B cell (primary cell): ENCODE results near the gene CSMD2. TPM values are rescaled to one million over a fixed set of nuclear protein-coding genes. Genes with fewer than 3 reads are reported as not detected.

Source experiments
- ATAC-seq: fragments of 200-7000 bp; cut with Tn5 transposase; one replicate; pipeline ENCODE4 v1.10.0; 2021; ENCODE audit warnings: low read depth, mild to moderate bottlenecking, moderate number of reproducible peaks, moderate library complexity
- CTCF ChIA-PET: fragments of 350-600 bp; sonication (Branson Sonifier 250); formaldehyde crosslinking; loops from one replicate; lab custom pipeline; 2021; ENCODE audit warnings: antibody characterized with exemption, inconsistent platforms; lab: Charles Lee
- POLR2A ChIA-PET: fragments of 350-600 bp; sonication (Branson Sonifier 250); formaldehyde crosslinking; loops from one replicate; lab custom pipeline; 2021; ENCODE audit warnings: antibody characterized with exemption; lab: Charles Lee
- DNase-seq: peaks from one replicate; pipeline ENCODE4 v3.0.0; 2013
- H2AFZ ChIP-seq: 2 replicates; pipeline ENCODE4 v1.6.1; 2012; ENCODE audit warnings: mild to moderate bottlenecking, low read depth, low read length; ENCODE audit not compliant: insufficient read depth, poor library complexity, severe bottlenecking
- H3K27ac ChIP-seq, 2 donors: 1 replicate in 1 of 2; 2 replicates in 1 of 2; pipeline ENCODE4 v1.5.1; 2012 to 2013; ENCODE audit warnings: low read length in 2 of 2, mild to moderate bottlenecking in 2 of 2, moderate library complexity in 1 of 2
- H3K27me3 ChIP-seq, 4 experiments: fragments of 200-600 bp in 1 of 4; sonication (generic) in 1 of 4; replicated peaks in 1 of 4; 1 replicate in 2 of 4; 2 replicates in 2 of 4; pipeline versions ENCODE4 v1.6.1 to v1.7.0; 2013 to 2016; ENCODE audit warnings: low read length in 3 of 4, mild to moderate bottlenecking in 2 of 4, mixed read lengths in 1 of 4, moderate library complexity in 1 of 4; ENCODE audit not compliant: insufficient read depth in 4 of 4, control insufficient read depth in 3 of 4; ENCODE audit errors: control extremely low read depth in 1 of 4
- H3K36me3 ChIP-seq, 2 experiments: replicated peaks in 1 of 2; 1 replicate in 1 of 2; 2 replicates in 1 of 2; pipeline versions ENCODE4 v1.6.1 to v1.7.1; 2013; ENCODE audit warnings: low read length in 1 of 2; ENCODE audit not compliant: insufficient read depth in 2 of 2, control insufficient read depth in 1 of 2; ENCODE audit errors: control extremely low read depth in 1 of 2, extremely low read depth in 1 of 2
- H3K4me1 ChIP-seq, 2 donors: fragments of 200-600 bp in 1 of 2; sonication (generic) in 1 of 2; 1 replicate in 1 of 2; 2 replicates in 1 of 2; pipeline versions ENCODE4 v1.5.1 to v1.6.1; 2013 to 2017; ENCODE audit warnings: low read length in 2 of 2; ENCODE audit not compliant: control insufficient read depth in 2 of 2, insufficient read depth in 2 of 2
- H3K4me2 ChIP-seq: replicated peaks from 2 replicates; pipeline ENCODE3; 2012; ENCODE audit warnings: mild to moderate bottlenecking, low read depth, low read length; ENCODE audit not compliant: poor library complexity, severe bottlenecking
- H3K4me3 ChIP-seq, 5 experiments: fragments of 200-600 bp in 1 of 5; sonication (generic) in 1 of 5; 1 replicate in 3 of 5; 2 replicates in 2 of 5; pipeline versions ENCODE4 v1.5.1 to v1.7.0; 2011 to 2016; ENCODE audit warnings: low read length in 4 of 5, mild to moderate bottlenecking in 4 of 5, low read depth in 2 of 5, control low read depth in 1 of 5, moderate library complexity in 1 of 5; ENCODE audit not compliant: insufficient read depth in 1 of 5; ENCODE audit errors: control extremely low read depth in 1 of 5, extremely low read depth in 1 of 5
- H3K79me2 ChIP-seq: fragments of 200-600 bp; sonication (generic); one replicate; pipeline ENCODE4 v1.6.0; 2016; ENCODE audit warnings: low read length; ENCODE audit not compliant: control insufficient read depth, insufficient read depth
- H3K9ac ChIP-seq: fragments of 200-600 bp; sonication (generic); 2 replicates; pipeline ENCODE4 v1.6.1; 2017; ENCODE audit warnings: mild to moderate bottlenecking, low read length, moderate library complexity
- H3K9me3 ChIP-seq, 3 donors: one replicate each; pipeline versions ENCODE4 v1.6.1 to v1.7.1; 2013; ENCODE audit warnings: low read length in 2 of 3; ENCODE audit not compliant: control insufficient read depth in 2 of 3, insufficient read depth in 1 of 3; ENCODE audit errors: control extremely low read depth in 1 of 3
- H4K20me1 ChIP-seq: 2 replicates; pipeline ENCODE4 v1.6.0; 2012; ENCODE audit warnings: mild to moderate bottlenecking, low read length; ENCODE audit not compliant: insufficient read depth, control insufficient read depth, poor library complexity, severe bottlenecking
- H3K27ac Mint-ChIP-seq: one replicate; pipeline ENCODE4 v1.8.0; 2021; ENCODE audit warnings: mixed read lengths
- H3K27me3 Mint-ChIP-seq: one replicate; pipeline ENCODE4 v1.8.0; 2021; ENCODE audit warnings: mixed read lengths
- H3K4me1 Mint-ChIP-seq: one replicate; pipeline ENCODE4 v1.8.0; 2021; ENCODE audit warnings: mixed read lengths
- H3K4me3 Mint-ChIP-seq: one replicate; pipeline ENCODE4 v1.8.0; 2021; ENCODE audit warnings: mixed read lengths
- H3K9me3 Mint-ChIP-seq: one replicate; pipeline ENCODE4 v1.8.0; 2022; ENCODE audit warnings: mixed read lengths; ENCODE audit not compliant: insufficient read depth
- EZH2 ChIP-seq: IDR thresholded peaks from 2 replicates; pipeline ENCODE4 v1.6.1; 2012; ENCODE audit warnings: borderline replicate concordance, low read depth, mild to moderate bottlenecking, moderate library complexity, low read length; ENCODE audit not compliant: insufficient read depth, poor library complexity, severe bottlenecking
- WGBS: methylation state at CpG from one replicate; pipeline ENCODE4 v1.1.5; 2013; ENCODE audit warnings: missing lambda C conversion rate; ENCODE audit not compliant: insufficient coverage; 5-methylcytosine and 5-hydroxymethylcytosine counted together
- intact Hi-C: fragments of 100-400 bp; cut with micrococcal nuclease; formaldehyde crosslinking; loops from one replicate; pipeline ENCODE4 v1.10.0; 2022
- polyA plus RNA-seq: library from polyadenylated mRNA; depleted of rRNA; stranded (reverse); fragments of >200 nt; gene quantifications from 2 replicates; pipeline ENCODE4 v1.2.3, GENCODE V29; 2012
- total RNA-seq, 2 donors: library from RNA; stranded (reverse); fragments of 120-200 nt in 1 of 2; gene quantifications; 1 replicate in 1 of 2; 2 replicates in 1 of 2; pipeline versions ENCODE4 v1.2.3 to v1.2.4, GENCODE V29; 2013 to 2022
- TF ChIP-seq, protein P1 (sequence below): fragments of 200-600 bp; IDR thresholded peaks from one replicate; pipeline ENCODE4 v1.8.0; 2022; ENCODE audit warnings: antibody characterized with exemption, mild to moderate bottlenecking

CSMD2 gene
- total and polyA plus RNA-seq, 2 donors (not counting 1 experiment from before 2014, with no cell fraction given), result not detected

- Histone ChIP-seq H3K27me3 (peaks cover 0 to 3% (median 0%) of the 10 kb centered on the region in 4 experiments), H3K36me3 (no peaks in the 10 kb centered on the region), H3K9me3 (no peaks in the 10 kb centered on the region), H3K4me1 (no peaks in the 10 kb centered on the region), H2AFZ (no peak overlapping the region), H3K27ac (no peak overlapping the region), H4K20me1 (no peaks in the 10 kb centered on the region), H3K4me2 (no peak overlapping the region), H3K79me2 (no peaks in the 10 kb centered on the region), H3K9ac (no peak overlapping the region), H3K4me3 (no peak overlapping the region)
- DNase-seq (no peak), ATAC-seq (no peak)
- no peak for TF ChIP-seq EZH2
- TF ChIP-seq, protein P1, sequence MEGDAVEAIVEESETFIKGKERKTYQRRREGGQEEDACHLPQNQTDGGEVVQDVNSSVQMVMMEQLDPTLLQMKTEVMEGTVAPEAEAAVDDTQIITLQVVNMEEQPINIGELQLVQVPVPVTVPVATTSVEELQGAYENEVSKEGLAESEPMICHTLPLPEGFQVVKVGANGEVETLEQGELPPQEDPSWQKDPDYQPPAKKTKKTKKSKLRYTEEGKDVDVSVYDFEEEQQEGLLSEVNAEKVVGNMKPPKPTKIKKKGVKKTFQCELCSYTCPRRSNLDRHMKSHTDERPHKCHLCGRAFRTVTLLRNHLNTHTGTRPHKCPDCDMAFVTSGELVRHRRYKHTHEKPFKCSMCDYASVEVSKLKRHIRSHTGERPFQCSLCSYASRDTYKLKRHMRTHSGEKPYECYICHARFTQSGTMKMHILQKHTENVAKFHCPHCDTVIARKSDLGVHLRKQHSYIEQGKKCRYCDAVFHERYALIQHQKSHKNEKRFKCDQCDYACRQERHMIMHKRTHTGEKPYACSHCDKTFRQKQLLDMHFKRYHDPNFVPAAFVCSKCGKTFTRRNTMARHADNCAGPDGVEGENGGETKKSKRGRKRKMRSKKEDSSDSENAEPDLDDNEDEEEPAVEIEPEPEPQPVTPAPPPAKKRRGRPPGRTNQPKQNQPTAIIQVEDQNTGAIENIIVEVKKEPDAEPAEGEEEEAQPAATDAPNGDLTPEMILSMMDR, result no peak
- H3K4me3 Mint-ChIP-seq, result no peak overlapping the region
- no peaks in the 10 kb centered on the region for H3K4me1 Mint-ChIP-seq
- ChIA-PET CTCF (no interaction called here), POLR2A (no interaction called here)
- no peaks in the 10 kb centered on the region for H3K9me3 Mint-ChIP-seq
- no peak overlapping the region for H3K27ac Mint-ChIP-seq
- H3K27me3 Mint-ChIP-seq, result peaks cover 31% of the 10 kb centered on the region
- intact Hi-C loops, result no loop called here
- WGBS, result 100% methylated on average over 4 of the region's 4 CpGs
Measured at GRCh38 chr1:33985656-33986055, 179.4 kb downstream of the CSMD2 start.

- POLR2A ChIA-PET, result no interaction called here
- TF ChIP-seq, protein P1, result no peak
- no peak for TF ChIP-seq EZH2
- 55% methylated on average over 7 of the region's 13 CpGs for WGBS
Measured at GRCh38 chr1:33984906-33985565, 180.0 kb downstream of the CSMD2 start.

More at GRCh38 chr1:33984906-33985565, 180.0 kb downstream of the CSMD2 start:
- DNase-seq, result no peak
- no peaks in the 10 kb centered on the region for H3K9me3 ChIP-seq
- no peak overlapping the region for H3K27ac Mint-ChIP-seq
- no peaks in the 10 kb centered on the region for H4K20me1 ChIP-seq
- H3K9ac ChIP-seq, result no peak overlapping the region
- H3K4me1 ChIP-seq, result no peaks in the 10 kb centered on the region
- H3K9me3 Mint-ChIP-seq, result no peaks in the 10 kb centered on the region
- H3K4me1 Mint-ChIP-seq, result no peaks in the 10 kb centered on the region
- intact Hi-C loops, result no loop called here
- no peak overlapping the region for H2AFZ ChIP-seq
- no peak overlapping the region for H3K4me3 Mint-ChIP-seq
- peaks cover 31% of the 10 kb centered on the region for H3K27me3 Mint-ChIP-seq
- H3K4me3 ChIP-seq, result no peak overlapping the region
- H3K27me3 ChIP-seq, result peaks cover 0 to 3% (median 0%) of the 10 kb centered on the region in 4 experiments
- H3K27ac ChIP-seq, result no peak overlapping the region
- no peak for ATAC-seq
- H3K79me2 ChIP-seq, result no peaks in the 10 kb centered on the region
- H3K4me2 ChIP-seq, result no peak overlapping the region
- CTCF ChIA-PET, result interaction anchor here (0.6 kb wide), 1 partner anchor 10 kb away, joined by 3 read pairs; no protein-coding TSS in a partner anchor
- H3K36me3 ChIP-seq, result no peaks in the 10 kb centered on the region
